Measurements from ENCODE around the gene IL1RL2. TPM values are rescaled to one million over a fixed set of nuclear protein-coding genes. Genes with fewer than 3 reads are reported as not detected.

IL1RL2 gene
- total RNA-seq, 1 experiment from 2014 or later: not detected

- CTCF ChIA-PET: no interaction called here
- ATAC-seq (no peak), DNase-seq (ENCODE audit: low spot score) (no peak)
- Mint-ChIP-seq H3K27ac (no peak overlapping the region), H3K4me1 (peaks cover 16% of the 10 kb centered on the region), H3K27me3 (ENCODE audit: low read depth) (no peaks in the 10 kb centered on the region), H3K36me3 (no peaks in the 10 kb centered on the region), H3K9me3 (no peaks in the 10 kb centered on the region; the same call in 1 of the 2 replicates), H3K4me3 (no peak overlapping the region)
- TF ChIP-seq OVOL2 (CRISPR knock-in tag; IDR thresholded peaks at IDR 0.05; ENCODE audit: borderline replicate concordance) (no peak), GTF2I (CRISPR knock-in tag; conservative IDR thresholded peaks at IDR 0.05) (no peak), ZNF219 (CRISPR knock-in tag; IDR thresholded peaks at IDR 0.05; ENCODE audit: borderline replicate concordance) (no peak), NFYB (CRISPR knock-in tag; conservative IDR thresholded peaks at IDR 0.05; ENCODE audit: low read depth) (no peak), MXD4 (CRISPR knock-in tag; IDR thresholded peaks at IDR 0.05; ENCODE audit: borderline replicate concordance) (no peak), ATF1 (CRISPR knock-in tag; IDR thresholded peaks at IDR 0.05) (no peak)
- POLR2A ChIA-PET: no interaction called here
Observed at GRCh38 chr2:102229141-102229769, 42.4 kb downstream of the IL1RL2 start.

- Mint-ChIP-seq H3K27me3 (ENCODE audit: low read depth) (no peaks in the 10 kb centered on the region), H3K4me3 (no peak overlapping the region), H3K36me3 (no peaks in the 10 kb centered on the region), H3K4me1 (peaks cover 16% of the 10 kb centered on the region), H3K27ac (no peak overlapping the region), H3K9me3 (no peaks in the 10 kb centered on the region; the same call in 1 of the 2 replicates)
- CTCF ChIA-PET: interaction anchor here (1.1 to 2.9 kb wide), 3 partner anchors 10 to 210 kb away, joined by 3 to 14 read pairs (median 4); no protein-coding TSS in a partner anchor
- TF ChIP-seq ZBTB43 (CRISPR knock-in tag; IDR thresholded peaks at IDR 0.05): no peak
- no peak for TF ChIP-seq IRF1 (CRISPR knock-in tag; IDR thresholded peaks at IDR 0.05)
- no peak for TF ChIP-seq TCF7 (CRISPR knock-in tag; IDR thresholded peaks at IDR 0.05; ENCODE audit: low read depth)
- TF ChIP-seq FOXJ3 (CRISPR knock-in tag; IDR thresholded peaks at IDR 0.05; ENCODE audit: borderline replicate concordance): no peak
- no peak for TF ChIP-seq SOX15 (CRISPR knock-in tag; IDR thresholded peaks at IDR 0.05)
- no peak for TF ChIP-seq ZMAT4 (CRISPR knock-in tag; IDR thresholded peaks at IDR 0.05)
- TF ChIP-seq NFYB (CRISPR knock-in tag; conservative IDR thresholded peaks at IDR 0.05; ENCODE audit: low read depth): no peak
- no peak for TF ChIP-seq PRRX2 (CRISPR knock-in tag; IDR thresholded peaks at IDR 0.05)
- TF ChIP-seq TP53 (CRISPR knock-in tag; IDR thresholded peaks at IDR 0.05): no peak
- no peak for TF ChIP-seq ARID4B (CRISPR knock-in tag; IDR thresholded peaks at IDR 0.05; ENCODE audit: borderline replicate concordance)
- no peak for TF ChIP-seq TEAD4 (CRISPR knock-in tag; IDR thresholded peaks at IDR 0.05)
- TF ChIP-seq KAT7 (CRISPR knock-in tag; IDR thresholded peaks at IDR 0.05; ENCODE audit: borderline replicate concordance): no peak
- TF ChIP-seq NFATC4 (CRISPR knock-in tag; IDR thresholded peaks at IDR 0.05): no peak
- POLR2A ChIA-PET: no interaction called here
- DNase-seq (ENCODE audit: low spot score) (no peak), ATAC-seq (no peak)
Observed at GRCh38 chr2:102230410-102230909, 43.6 kb downstream of the IL1RL2 start.
